Cardiac fibroblast (primary cell): ENCODE measurements around the gene ATXN1.

ENCODE experiments used
- DNase-seq, 2 donors: peaks; one replicate each; pipeline versions ENCODE4 v3.0.0 to v3.0.0-alpha.2; 2010; ENCODE audit warnings: low read depth in 2 of 2
- H3K4me3 ChIP-seq, 2 donors: replicated peaks in 1 of 2; 1 replicate in 1 of 2; 2 replicates in 1 of 2; pipeline ENCODE4 v1.5.1; 2011; ENCODE audit warnings: low read depth in 2 of 2, low read length in 2 of 2, mild to moderate bottlenecking in 2 of 2, moderate library complexity in 1 of 2
- CTCF ChIP-seq: IDR thresholded peaks from one replicate; pipeline ENCODE4 v1.5.1; 2011; ENCODE audit warnings: low read depth, mild to moderate bottlenecking, low read length, inconsistent platforms

ATXN1 gene

GRCh38 chr6:16361121-16361520, 400.1 kb downstream of the ATXN1 start:
- no peak for TF ChIP-seq CTCF
- DNase-seq = no peak
- no peak overlapping the region for H3K4me3 ChIP-seq

GRCh38 chr6:16360365-16360764, 400.9 kb downstream of the ATXN1 start:
- DNase-seq = no peak
- no peak overlapping the region for H3K4me3 ChIP-seq
- no peak for TF ChIP-seq CTCF

GRCh38 chr6:16359563-16359962, 401.7 kb downstream of the ATXN1 start:
- no peak for TF ChIP-seq CTCF
- DNase-seq = no peak
- no peak overlapping the region for H3K4me3 ChIP-seq

- H3K4me3 ChIP-seq = no peak overlapping the region
- no peak for DNase-seq
- no peak for TF ChIP-seq CTCF
These were observed 402.6 kb downstream of the ATXN1 start for GRCh38 chr6:16358531-16359138.

GRCh38 chr6:16355699-16356446, 405.4 kb downstream of the ATXN1 start:
- H3K4me3 ChIP-seq = no peak overlapping the region
- peak in 1 of 2 donors; percentile 69 for DNase-seq
- TF ChIP-seq CTCF = no peak

GRCh38 chr6:16355238-16355637, 406.0 kb downstream of the ATXN1 start:
- TF ChIP-seq CTCF = no peak
- DNase-seq = no peak
- H3K4me3 ChIP-seq = no peak overlapping the region

GRCh38 chr6:16354692-16355091, 406.6 kb downstream of the ATXN1 start:
- TF ChIP-seq CTCF = no peak
- no peak for DNase-seq
- no peak overlapping the region for H3K4me3 ChIP-seq
